ENCODE measurements around the gene CCDC88A.
"Not testable (repeated sequence)": the region's sequence is repeated elsewhere in the genome, so short reads cannot be mapped to it uniquely, and the experiment has no call there.

Gene CCDC88A

DNA sequence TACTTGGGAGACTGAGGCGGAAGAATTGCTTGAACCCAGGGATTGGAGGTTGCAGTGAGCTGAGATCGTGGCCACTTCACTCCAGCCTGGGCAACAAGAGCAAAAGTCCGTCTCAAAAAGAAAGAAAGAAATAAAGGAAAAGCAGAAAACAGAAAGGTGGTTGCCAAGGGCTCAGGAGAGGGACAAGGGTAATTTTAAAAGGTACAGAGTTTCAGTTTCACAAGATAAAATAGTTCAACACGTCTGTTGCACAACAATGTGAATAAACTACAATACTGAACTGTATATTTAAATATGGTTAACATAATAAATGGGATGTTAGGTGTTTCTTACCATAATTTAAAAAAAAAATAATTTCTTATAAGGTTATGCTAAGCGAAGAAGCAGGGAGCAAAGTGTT lies 174.2 kb downstream of the CCDC88A start:
- no peak for DNase-seq (ENCODE audit: low read depth in 2 of 3, low spot score in 1 of 3)

DNA sequence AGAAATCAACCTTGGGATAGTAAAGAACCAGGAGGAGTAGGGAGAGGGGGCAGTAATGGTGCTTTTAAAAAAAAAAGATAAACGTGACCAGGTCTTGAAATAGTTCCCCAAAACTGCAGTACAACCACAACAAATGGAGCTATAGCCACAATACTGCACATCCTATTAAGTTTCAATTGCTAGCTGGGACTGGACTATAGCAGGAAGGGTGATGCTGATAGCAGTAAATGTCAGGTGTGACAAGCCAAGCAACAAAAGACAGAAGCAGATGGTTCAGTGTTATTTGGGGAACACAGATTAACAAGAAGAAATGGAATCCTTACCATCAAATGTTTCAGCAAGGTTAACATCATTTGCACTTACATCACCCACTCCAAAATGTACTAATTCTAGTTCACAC lies 177.0 kb downstream of the CCDC88A start:
- DNase-seq (ENCODE audit: low read depth in 2 of 3, low spot score in 1 of 3): no peak

DNA sequence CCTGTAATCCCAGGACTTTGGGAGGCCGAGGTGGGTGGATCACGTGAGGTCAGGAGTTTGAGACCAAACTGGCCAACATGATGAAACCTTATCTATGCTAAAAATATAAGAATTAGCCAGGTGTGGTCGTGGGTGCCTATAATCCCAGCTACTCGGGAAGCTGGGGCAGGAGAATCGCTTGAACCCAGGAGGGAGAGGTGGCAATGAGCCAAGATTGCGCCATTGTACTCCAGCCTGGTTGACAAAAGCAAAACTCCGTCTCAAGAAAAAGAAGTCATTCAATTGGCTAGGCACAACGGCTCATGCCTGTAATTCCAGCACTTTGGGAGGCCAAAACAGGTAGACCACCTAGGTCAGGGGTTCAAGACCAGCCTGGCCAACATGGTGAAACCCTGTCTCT lies 178.1 kb downstream of the CCDC88A start:
- not testable (repeated sequence) for DNase-seq (ENCODE audit: low read depth in 2 of 3, low spot score in 1 of 3)

DNA sequence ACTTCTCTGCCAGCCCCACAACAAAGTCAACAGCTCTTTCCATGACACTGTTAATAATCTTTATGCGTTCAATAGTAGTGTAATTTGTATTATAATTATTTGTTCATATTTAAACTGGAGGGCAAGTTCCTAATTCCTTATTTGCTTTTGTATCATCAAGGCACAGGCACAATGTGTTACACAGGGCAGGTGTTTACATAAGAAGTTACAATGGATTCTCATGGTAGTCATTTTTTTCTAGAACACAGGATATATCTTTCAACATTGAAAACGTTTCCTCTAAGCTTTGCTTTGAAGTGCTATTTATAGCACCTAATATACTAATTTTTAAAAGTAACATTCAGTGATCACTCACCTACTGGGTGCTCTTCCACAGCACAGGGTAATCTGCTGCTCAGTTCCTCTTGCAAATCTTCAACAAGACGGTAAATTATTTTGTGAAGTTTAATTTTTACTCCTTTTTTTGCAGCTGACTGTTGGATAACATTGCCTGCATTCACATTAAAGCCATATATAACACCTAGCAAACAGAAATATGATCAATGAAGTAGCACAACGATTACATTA lies 179.9 kb downstream of the CCDC88A start:
- DNase-seq (ENCODE audit: low read depth in 2 of 3, low spot score in 1 of 3): no peak

Measured in stimulated activated CD4-positive, alpha-beta T cell treated with anti-CD3 and anti-CD28 coated beads, Interleukin-12 subunit alpha, Interleukin-12 subunit beta, amount 100 ng/mL, for 48 hours (primary cell).